Activated T-helper 1 cell treated with anti-CD3 and anti-CD28 coated beads, Interleukin-12 subunit alpha, Interleukin-12 subunit beta, Interleukin-2, Interleukin-4 antibody, amounts not matched to agents 30 ng/mL and 10 ng/mL and 1 ng/mL, durations not matched to agents 14 hours and 24 hours and 36 hours (primary cell): ENCODE results near the gene MTMR10. TPM values are rescaled to one million over a fixed set of nuclear protein-coding genes. Genes with fewer than 3 reads are reported as not detected.

Experiments used
- DNase-seq: peaks from one replicate; pipeline ENCODE4 v3.0.0; 2021; ENCODE audit warnings: low spot score
- H3K27ac Mint-ChIP-seq: one replicate; pipeline ENCODE4 v1.8.0; 2021; ENCODE audit warnings: mild to moderate bottlenecking, mixed read lengths
- H3K27me3 Mint-ChIP-seq: one replicate; pipeline ENCODE4 v1.8.0; 2022; ENCODE audit warnings: mild to moderate bottlenecking, moderate library complexity, mixed read lengths; ENCODE audit not compliant: insufficient read depth
- H3K36me3 Mint-ChIP-seq: one replicate; pipeline ENCODE4 v1.8.0; 2021; ENCODE audit warnings: low read depth, mixed read lengths
- H3K4me1 Mint-ChIP-seq: one replicate; pipeline ENCODE4 v1.8.0; 2021; ENCODE audit warnings: low read depth, mixed read lengths
- H3K4me3 Mint-ChIP-seq: one replicate; pipeline ENCODE4 v1.8.0; 2021; ENCODE audit warnings: mild to moderate bottlenecking, moderate library complexity, mixed read lengths
- H3K9me3 Mint-ChIP-seq: one replicate; pipeline ENCODE4 v1.8.0; 2021; ENCODE audit warnings: mixed read lengths
- intact Hi-C: fragments of 100-400 bp; cut with micrococcal nuclease; formaldehyde crosslinking; loops from one replicate; pipeline ENCODE4 v1.15.1; 2024
- total RNA-seq: library from RNA; stranded (reverse); gene quantifications from 2 replicates; pipeline ENCODE4 v1.2.3, GENCODE V29; 2022

Gene MTMR10
- total RNA-seq, 1 donor from 2014 or later = 13.4 TPM

DNA sequence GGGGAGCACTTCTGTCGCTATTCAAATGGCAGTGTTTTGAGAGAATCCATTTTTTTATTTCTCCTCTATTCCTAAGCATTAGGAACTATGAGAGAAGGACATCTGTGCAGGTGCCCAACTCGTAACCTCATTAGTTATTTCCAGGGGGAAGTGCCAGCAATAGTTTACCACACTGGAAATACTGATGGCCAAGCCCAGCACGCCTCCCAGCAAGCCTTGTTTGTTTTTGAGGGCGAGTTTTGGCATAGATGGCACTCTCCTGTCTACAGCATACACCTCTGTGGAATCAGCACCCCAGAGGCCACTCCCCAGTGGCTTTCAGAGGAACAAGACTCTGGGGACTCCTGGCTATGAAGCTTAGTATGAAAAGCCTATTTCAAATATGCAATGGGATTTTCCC is 51.1 kb downstream of the MTMR10 start:
- intact Hi-C loops = no loop called here
- no peaks in the 10 kb centered on the region for H3K27me3 Mint-ChIP-seq
- H3K4me3 Mint-ChIP-seq = no peak overlapping the region
- H3K9me3 Mint-ChIP-seq = no peaks in the 10 kb centered on the region
- no peak overlapping the region for H3K27ac Mint-ChIP-seq
- H3K36me3 Mint-ChIP-seq = peaks cover 32% of the 10 kb centered on the region
- DNase-seq = no peak
- H3K4me1 Mint-ChIP-seq = no peaks in the 10 kb centered on the region

DNA sequence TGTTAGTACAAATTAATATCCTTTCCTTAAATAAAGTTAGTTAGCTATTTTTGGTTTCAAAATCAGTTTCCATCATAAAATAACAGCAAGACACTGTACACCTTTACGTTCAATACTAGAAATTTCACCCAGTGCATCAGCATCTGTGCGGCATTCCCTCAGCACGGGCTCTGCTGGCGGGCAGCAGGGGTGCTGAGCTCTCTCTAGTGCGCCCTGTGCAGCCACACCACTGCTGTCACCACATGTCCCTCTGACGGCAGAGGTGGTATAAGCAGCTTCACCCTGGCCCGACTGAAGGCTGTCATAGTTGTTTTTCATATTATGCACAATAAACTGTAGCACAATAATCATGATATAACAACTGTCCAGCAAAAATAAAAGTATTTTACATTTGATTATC is 52.3 kb downstream of the MTMR10 start:
- Mint-ChIP-seq H3K36me3 (peaks cover 30% of the 10 kb centered on the region), H3K4me3 (no peak overlapping the region), H3K9me3 (no peaks in the 10 kb centered on the region), H3K27me3 (no peaks in the 10 kb centered on the region), H3K4me1 (peaks cover 1% of the 10 kb centered on the region), H3K27ac (no peak overlapping the region)
- intact Hi-C loops = no loop called here
- DNase-seq = no peak

DNA sequence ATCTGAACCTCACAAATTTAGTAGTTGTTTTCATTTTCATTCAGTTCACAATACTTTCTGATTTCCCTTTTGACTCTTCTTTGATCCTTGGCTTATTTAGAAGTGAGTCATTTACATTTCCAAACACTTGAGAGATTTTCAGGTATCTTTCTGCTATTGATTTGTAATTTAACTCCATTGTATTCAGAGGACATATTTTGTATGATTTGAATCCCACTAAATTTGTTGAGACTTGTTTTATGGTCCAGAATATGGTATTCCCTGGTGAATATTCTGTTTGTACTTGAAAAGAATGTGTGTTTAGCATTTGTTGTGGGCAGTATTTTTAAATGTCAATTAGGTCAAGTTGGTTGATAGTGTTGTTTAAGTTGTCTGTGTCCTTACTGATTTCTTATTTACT is 58.1 kb downstream of the MTMR10 start:
- Mint-ChIP-seq H3K4me1 (peaks cover 12% of the 10 kb centered on the region), H3K9me3 (no peaks in the 10 kb centered on the region), H3K4me3 (no peak overlapping the region), H3K36me3 (peaks cover 34% of the 10 kb centered on the region), H3K27ac (no peak overlapping the region), H3K27me3 (no peaks in the 10 kb centered on the region)
- no peak for DNase-seq
- intact Hi-C loops = no loop called here

DNA sequence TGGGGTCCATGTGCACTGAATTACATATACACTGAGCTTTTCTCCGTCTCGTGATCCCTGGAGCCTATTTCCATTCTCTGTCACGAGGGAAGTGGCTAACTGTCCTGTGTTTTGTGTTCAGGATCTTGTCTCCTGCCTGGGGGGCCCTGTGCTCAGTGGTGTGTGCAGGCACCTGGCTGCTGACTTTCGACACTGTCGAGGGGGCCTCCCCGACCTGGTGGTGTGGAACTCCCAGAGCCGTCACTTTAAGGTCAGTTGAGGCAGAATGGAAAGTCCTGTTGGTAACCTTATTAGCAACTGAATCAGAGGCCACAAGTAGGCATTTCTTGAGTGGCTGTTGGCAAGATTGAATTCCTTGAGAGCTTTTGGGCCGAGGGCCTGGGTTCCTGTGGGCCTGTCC is 61.0 kb downstream of the MTMR10 start:
- Mint-ChIP-seq H3K4me3 (no peak overlapping the region), H3K36me3 (peaks cover 34% of the 10 kb centered on the region), H3K27ac (no peak overlapping the region), H3K9me3 (no peaks in the 10 kb centered on the region), H3K27me3 (no peaks in the 10 kb centered on the region), H3K4me1 (peaks cover 12% of the 10 kb centered on the region)
- DNase-seq = no peak
- intact Hi-C loops = no loop called here

DNA sequence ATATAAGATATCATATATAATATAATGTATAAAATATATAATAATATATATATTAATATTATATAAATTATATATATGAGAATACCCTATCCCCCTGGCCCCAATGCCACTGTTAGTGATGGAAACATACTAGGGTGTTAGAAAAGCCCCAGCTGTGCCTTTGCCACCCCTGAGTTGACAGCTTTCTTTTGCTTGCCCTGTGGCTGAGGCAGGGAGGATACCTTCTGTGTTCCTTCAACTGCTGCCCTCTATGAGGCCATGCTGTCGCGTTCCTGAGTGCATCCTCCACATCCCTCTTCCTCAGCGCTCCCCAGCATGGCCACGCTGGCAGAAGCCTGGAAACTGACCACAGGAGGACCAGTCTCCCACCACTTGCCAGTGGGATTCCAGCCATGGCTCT is 61.4 kb downstream of the MTMR10 start:
- Mint-ChIP-seq H3K4me1 (peaks cover 12% of the 10 kb centered on the region), H3K9me3 (no peaks in the 10 kb centered on the region), H3K36me3 (peaks cover 34% of the 10 kb centered on the region), H3K27ac (no peak overlapping the region), H3K27me3 (no peaks in the 10 kb centered on the region), H3K4me3 (no peak overlapping the region)
- intact Hi-C loops = no loop called here
- no peak for DNase-seq

DNA sequence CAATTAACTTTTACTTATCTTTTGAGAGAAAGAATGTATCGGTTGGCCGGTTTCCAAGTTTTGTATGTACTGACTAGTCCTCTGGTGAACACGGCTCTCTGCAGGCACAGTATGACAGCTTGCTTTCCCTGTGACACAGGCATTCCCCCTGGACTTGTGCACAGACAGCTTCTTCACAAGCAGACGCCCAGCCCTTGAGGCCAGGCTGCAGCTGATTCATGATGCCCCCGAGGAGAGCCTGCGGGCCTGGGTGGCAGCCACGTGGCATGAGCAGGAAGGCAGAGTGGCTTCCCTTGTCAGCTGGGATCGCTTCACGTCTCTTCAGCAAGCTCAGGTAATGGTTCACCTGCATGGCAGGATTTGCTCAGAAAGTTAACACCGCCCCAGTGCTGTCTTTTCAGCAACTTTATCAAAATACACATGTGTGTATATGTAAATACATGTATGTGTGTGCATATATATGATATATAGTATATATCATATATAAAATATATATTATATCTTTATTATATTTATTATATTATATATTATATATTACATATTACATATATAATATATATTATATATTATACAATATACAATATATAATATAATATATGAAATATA is 62.3 kb downstream of the MTMR10 start:
- intact Hi-C loops = no loop called here
- H3K4me1 Mint-ChIP-seq = peaks cover 10% of the 10 kb centered on the region
- H3K36me3 Mint-ChIP-seq = peaks cover 34% of the 10 kb centered on the region
- no peaks in the 10 kb centered on the region for H3K9me3 Mint-ChIP-seq
- H3K4me3 Mint-ChIP-seq = no peak overlapping the region
- no peaks in the 10 kb centered on the region for H3K27me3 Mint-ChIP-seq
- no peak for DNase-seq
- no peak overlapping the region for H3K27ac Mint-ChIP-seq

DNA sequence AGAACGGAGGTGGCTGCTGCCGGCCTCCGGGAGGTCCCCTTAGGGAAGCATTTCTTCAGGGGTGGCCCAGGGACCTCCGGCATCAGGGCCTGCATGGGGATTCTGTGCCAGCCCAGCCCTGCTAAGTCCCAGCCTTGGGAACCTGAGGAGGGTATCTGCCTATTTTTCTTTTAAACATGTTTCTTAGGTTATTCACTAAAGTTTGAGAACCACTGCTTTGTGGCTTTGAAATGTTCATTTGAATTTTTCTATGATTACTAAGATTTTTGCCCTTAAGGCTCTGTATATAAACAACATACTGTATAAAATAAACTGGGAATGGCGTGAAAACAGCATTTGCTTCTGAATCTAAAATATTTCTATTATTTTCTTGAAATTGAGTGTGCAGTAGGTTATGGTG is 63.4 kb downstream of the MTMR10 start:
- no peaks in the 10 kb centered on the region for H3K9me3 Mint-ChIP-seq
- intact Hi-C loops = no loop called here

DNA sequence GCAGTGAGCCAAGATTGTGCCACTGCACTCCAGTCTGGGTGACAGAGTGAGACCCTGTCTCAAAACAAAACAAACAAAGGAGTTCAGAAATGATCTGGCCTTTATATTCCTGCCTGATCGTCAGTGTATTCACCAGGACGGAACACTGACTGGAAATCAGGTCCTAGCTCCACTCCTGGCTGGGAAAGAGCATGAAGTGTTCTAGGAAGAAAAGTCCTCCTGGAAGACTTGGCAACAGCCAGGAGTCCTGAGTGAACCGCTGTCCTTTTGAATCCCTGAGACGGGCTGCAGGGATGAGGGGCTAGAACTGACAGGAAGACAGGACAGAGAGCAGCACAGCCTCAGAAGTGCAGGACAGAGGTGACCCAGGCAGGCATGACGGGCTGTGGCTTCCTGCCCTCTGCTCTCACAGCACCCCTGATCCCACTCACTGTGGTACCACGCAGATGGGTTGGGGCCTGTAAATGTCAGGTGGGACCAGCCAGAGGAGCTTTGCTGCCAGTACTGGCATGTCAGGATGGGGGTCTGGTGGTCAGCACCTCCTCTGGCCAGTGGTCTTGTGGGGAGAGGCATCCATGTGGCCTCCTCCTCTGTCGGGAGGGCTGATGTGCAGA is 64.2 kb downstream of the MTMR10 start:
- H3K4me3 Mint-ChIP-seq = no peak overlapping the region
- no peak overlapping the region for H3K27ac Mint-ChIP-seq
- intact Hi-C loops = no loop called here
- no peak for DNase-seq
- H3K36me3 Mint-ChIP-seq = peaks cover 33% of the 10 kb centered on the region
- no peaks in the 10 kb centered on the region for H3K27me3 Mint-ChIP-seq
- H3K4me1 Mint-ChIP-seq = no peaks in the 10 kb centered on the region
- no peaks in the 10 kb centered on the region for H3K9me3 Mint-ChIP-seq

More for the DNA sequence above, 63.4 kb downstream of the MTMR10 start:
- no peak for DNase-seq
- H3K4me1 Mint-ChIP-seq = peaks cover 4% of the 10 kb centered on the region
- H3K27me3 Mint-ChIP-seq = no peaks in the 10 kb centered on the region
- H3K4me3 Mint-ChIP-seq = no peak overlapping the region
- H3K36me3 Mint-ChIP-seq = peaks cover 34% of the 10 kb centered on the region
- no peak overlapping the region for H3K27ac Mint-ChIP-seq

DNA sequence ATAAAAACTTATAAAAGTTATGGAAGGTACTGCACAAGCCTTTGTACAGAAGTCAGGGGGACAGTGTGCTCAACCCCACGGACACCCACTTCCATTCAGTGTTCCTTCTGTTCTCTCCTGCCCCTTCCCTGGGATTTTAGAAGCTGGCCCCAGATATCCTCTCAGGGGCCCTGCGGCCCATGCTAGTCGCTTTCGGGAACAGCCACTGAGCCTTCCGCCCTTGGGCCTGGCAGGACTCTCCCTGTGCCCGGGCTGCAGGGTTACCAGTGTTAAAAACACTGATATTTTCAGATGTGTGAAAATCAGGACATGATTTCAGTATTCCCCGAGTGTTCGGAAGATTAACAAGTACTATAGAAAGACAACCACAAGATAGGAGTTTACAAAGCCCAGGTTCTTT is 65.3 kb downstream of the MTMR10 start:
- Mint-ChIP-seq H3K36me3 (peaks cover 32% of the 10 kb centered on the region), H3K4me1 (no peaks in the 10 kb centered on the region)

DNA sequence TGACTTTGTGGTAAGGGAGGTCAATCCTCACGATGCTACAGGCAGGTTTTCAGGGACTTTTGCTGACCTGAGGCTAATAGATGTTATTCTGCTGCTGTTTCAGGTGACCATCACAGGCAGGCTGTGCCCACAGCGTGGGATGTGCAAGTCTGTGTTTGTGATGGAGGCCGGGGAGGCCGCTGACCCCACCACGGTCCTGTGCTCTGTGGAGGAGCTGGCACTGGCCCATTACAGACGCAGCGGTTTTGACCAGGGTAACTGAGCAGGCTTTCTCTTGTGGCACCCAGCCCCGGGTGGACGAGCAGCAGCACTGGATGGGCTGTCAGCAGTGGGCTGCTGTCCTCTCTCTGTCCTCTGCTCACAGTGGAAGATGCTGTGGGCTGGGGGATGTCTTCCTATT is 65.7 kb downstream of the MTMR10 start:
- intact Hi-C loops = no loop called here
- no peak overlapping the region for H3K4me3 Mint-ChIP-seq
- H3K27me3 Mint-ChIP-seq = no peaks in the 10 kb centered on the region
- no peak for DNase-seq
- H3K27ac Mint-ChIP-seq = no peak overlapping the region
- H3K9me3 Mint-ChIP-seq = no peaks in the 10 kb centered on the region
- H3K36me3 Mint-ChIP-seq = peaks cover 31% of the 10 kb centered on the region
- H3K4me1 Mint-ChIP-seq = no peaks in the 10 kb centered on the region

More for the DNA sequence above, 65.3 kb downstream of the MTMR10 start:
- no peak overlapping the region for H3K27ac Mint-ChIP-seq
- no peaks in the 10 kb centered on the region for H3K27me3 Mint-ChIP-seq
- H3K9me3 Mint-ChIP-seq = no peaks in the 10 kb centered on the region
- no peak for DNase-seq
- intact Hi-C loops = no loop called here
- H3K4me3 Mint-ChIP-seq = no peak overlapping the region

DNA sequence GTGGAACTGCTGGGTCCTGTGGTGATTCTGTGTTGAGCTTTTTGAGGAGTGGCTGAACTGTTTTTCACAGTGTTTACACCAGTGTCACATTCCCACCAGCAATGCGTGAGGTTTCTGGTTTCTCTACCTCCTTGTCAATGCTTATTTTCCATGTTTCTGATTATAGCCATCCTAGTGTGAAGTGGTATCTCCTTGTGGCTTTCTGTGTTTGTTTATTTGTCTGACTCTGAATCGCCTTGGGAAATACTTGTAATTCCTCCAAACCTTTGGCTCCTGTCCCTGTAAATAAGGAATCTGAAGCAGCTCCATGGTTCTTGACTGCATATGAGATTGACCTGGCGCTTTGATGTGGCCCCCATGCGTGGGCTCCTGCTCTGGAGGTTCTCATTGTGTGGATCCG is 67.1 kb downstream of the MTMR10 start:
- no peaks in the 10 kb centered on the region for H3K9me3 Mint-ChIP-seq
- intact Hi-C loops = no loop called here
- no peak for DNase-seq
- H3K27ac Mint-ChIP-seq = no peak overlapping the region
- peaks cover 29% of the 10 kb centered on the region for H3K36me3 Mint-ChIP-seq
- H3K27me3 Mint-ChIP-seq = no peaks in the 10 kb centered on the region
- no peaks in the 10 kb centered on the region for H3K4me1 Mint-ChIP-seq
- H3K4me3 Mint-ChIP-seq = no peak overlapping the region

DNA sequence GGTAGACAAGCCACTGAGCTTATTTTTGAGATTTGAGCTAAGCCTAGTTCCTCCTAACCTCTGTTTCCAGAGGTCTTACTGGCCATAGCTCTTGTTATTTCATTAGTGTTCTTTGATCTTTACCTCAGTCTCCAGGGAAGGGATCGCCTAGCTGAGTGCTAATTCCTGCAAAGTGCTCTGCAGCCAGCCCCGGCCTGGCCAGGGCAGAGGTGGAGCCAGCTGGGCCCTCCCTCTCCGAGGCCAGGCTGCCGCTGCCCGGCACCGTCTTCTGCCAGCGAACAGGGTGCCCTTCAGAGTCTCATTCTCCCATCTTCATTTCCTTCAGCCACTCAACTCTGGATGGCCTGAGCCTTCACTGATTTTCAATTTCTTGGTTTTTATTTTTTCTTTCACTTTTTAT is 68.0 kb downstream of the MTMR10 start:
- Mint-ChIP-seq H3K27me3 (no peaks in the 10 kb centered on the region), H3K4me1 (no peaks in the 10 kb centered on the region), H3K4me3 (no peak overlapping the region), H3K27ac (no peak overlapping the region), H3K36me3 (peaks cover 32% of the 10 kb centered on the region), H3K9me3 (no peaks in the 10 kb centered on the region)
- DNase-seq = no peak
- intact Hi-C loops = no loop called here

DNA sequence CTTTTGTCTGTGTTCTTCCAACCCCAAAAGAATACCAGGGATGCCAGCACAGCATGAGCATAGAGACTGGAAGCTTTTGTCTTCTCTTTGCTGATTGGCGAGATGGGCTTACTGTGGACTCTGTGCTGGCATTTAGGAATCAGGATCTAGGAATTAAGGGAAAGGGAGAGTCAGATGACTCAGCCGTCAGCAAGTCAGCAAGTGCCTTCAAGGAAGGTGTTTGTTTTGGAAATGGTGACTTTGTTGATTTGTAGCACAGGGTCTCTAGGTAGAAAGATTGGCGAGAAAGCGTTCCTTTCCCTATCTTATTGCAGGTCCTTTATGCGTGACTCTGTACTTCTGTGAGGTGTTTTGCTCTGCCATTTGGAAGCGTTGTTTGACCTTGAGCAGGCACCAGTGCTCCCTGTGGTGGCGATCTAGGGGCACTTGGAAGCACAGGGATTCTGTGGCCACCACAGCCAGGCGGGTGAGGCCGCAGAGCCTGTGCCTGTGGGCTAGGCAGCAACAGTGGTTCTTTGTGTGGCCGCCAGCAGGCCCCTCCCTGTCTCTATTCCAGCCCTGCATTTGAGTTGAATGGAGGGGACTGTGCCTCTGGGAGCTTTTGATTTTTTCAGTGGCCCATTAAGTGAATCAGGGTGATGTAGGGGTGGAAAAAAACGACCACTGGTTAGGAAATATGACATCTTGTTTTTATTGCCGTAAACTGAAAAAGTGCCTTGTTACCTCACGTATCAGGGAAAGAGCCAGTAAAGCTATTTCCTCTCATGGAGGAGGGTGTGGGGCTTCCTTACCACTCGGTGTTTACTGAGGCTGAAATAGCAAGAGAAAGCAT is 68.7 kb downstream of the MTMR10 start:
- H3K36me3 Mint-ChIP-seq = peaks cover 34% of the 10 kb centered on the region

More for the DNA sequence above, 68.7 kb downstream of the MTMR10 start:
- Mint-ChIP-seq H3K9me3 (no peaks in the 10 kb centered on the region), H3K27me3 (no peaks in the 10 kb centered on the region), H3K4me3 (no peak overlapping the region), H3K4me1 (no peaks in the 10 kb centered on the region), H3K27ac (no peak overlapping the region)
- intact Hi-C loops = no loop called here
- no peak for DNase-seq
